Measurements from ENCODE around the gene TEX2. TPM values are rescaled to one million over a fixed set of nuclear protein-coding genes. Genes with fewer than 3 reads are reported as not detected.

The TEX2 gene
- total and polyA plus RNA-seq, 9 of the 15 experiments (the other 6 are each of a cell fraction or from before 2014, with no cell fraction given) = 4.1 to 27.6 (median 19.3) TPM

- TF ChIP-seq ZNF57 (CRISPR knock-in tag; IDR thresholded peaks at IDR 0.05) (no peak), LARP7 (IDR thresholded peaks at IDR 0.05) (no peak)
Measured at GRCh38 chr17:64254755-64255154, 8.3 kb downstream of the TEX2 start (continued).

- Histone ChIP-seq H3K9me3 (replicated peaks; ENCODE audit: control insufficient read depth, insufficient read depth, low read depth, low read length) (no peaks in the 10 kb centered on the region; the same call in 1 of the 2 replicates), H3K27ac (ENCODE audit: extremely low read depth, low read depth, low read length) (no peak overlapping the region), H4K20me1 (replicated peaks; ENCODE audit: control insufficient read depth, insufficient read depth, low read length) (peaks cover 9% of the 10 kb centered on the region; the same call in 1 of the 2 replicates), H2AFZ (ENCODE audit: low read depth, low read length) (no peak overlapping the region), H3K79me2 (ENCODE audit: control insufficient read depth, insufficient read depth, low read length) (peaks cover 96% of the 10 kb centered on the region), H3K27me3 (ENCODE audit: control insufficient read depth in 2 of 2, insufficient read depth in 2 of 2, low read length in 2 of 2) (no peaks in the 10 kb centered on the region), H3K36me3 (ENCODE audit: control insufficient read depth, insufficient read depth, low read length) (0 out of 3 replicates have a peak, but pooled peaks cover 5% of the 10 kb centered on the region), H3K4me1 (replicated peaks in 1 of 2; ENCODE audit: control insufficient read depth in 2 of 2, insufficient read depth in 2 of 2, low read length in 2 of 2) (peaks cover 0 to 11% of the 10 kb centered on the region in 2 experiments; a peak in 3 of 5 replicates), H3K4me3 (no peak overlapping the region), H3K4me2 (ENCODE audit: insufficient read depth, low read length) (no peak overlapping the region), H3K9me1 (ENCODE audit: control insufficient read depth, insufficient read depth, low read length) (no peaks in the 10 kb centered on the region), H3K9ac (ENCODE audit: insufficient read depth in 1 of 2, low read depth in 2 of 2, low read length in 2 of 2) (no peak overlapping the region)
- DNase-seq (ENCODE audit: extremely low read depth in 1 of 4, low spot score in 3 of 4) (no peak), ATAC-seq (no peak), FAIRE-seq (no peak)
- CTCF ChIA-PET (ENCODE audit: low intra/inter-chr PET ratio) = no interaction called here
- BruUV-seq (replicated peaks) = no TSS peak
- intact Hi-C loops (cut with micrococcal nuclease) = no loop called here
- 15% methylated on average over 5 of the region's 5 CpGs for WGBS (ENCODE audit: insufficient coverage, low coverage, missing lambda C conversion rate)
- POLR2A ChIA-PET = interaction anchor here (0.7 to 1.3 kb wide), 6 partner anchors 8 to 104 kb away, joined by 3 to 4 read pairs (median 3); partner anchors contain the start of gene TEX2
- no peak for TF ChIP-seq ZNF354B (CRISPR knock-in tag; IDR thresholded peaks at IDR 0.05)
- TF ChIP-seq IRF1 (CRISPR knock-in tag; IDR thresholded peaks at IDR 0.05; ENCODE audit: borderline replicate concordance) = no peak
- TF ChIP-seq ZNF57 (CRISPR knock-in tag; IDR thresholded peaks at IDR 0.05) = no peak
- TF ChIP-seq RFX1 (IDR thresholded peaks at IDR 0.05) = no peak
- TF ChIP-seq TFAM (CRISPR knock-in tag; conservative IDR thresholded peaks at IDR 0.05) = no peak
- no peak for TF ChIP-seq CHCHD3 (CRISPR knock-in tag; IDR thresholded peaks at IDR 0.05)
- TF ChIP-seq ZNF830 (CRISPR knock-in tag; IDR thresholded peaks at IDR 0.05) = no peak
- no peak for TF ChIP-seq BCOR (IDR thresholded peaks at IDR 0.05)
- TF ChIP-seq SUPT5H (IDR thresholded peaks at IDR 0.05) = no peak
- no peak for TF ChIP-seq ZBTB9 (CRISPR knock-in tag; IDR thresholded peaks at IDR 0.05)
- TF ChIP-seq SMAD3 (CRISPR knock-in tag; conservative IDR thresholded peaks at IDR 0.05) = no peak
- no peak for TF ChIP-seq ZNF79 (CRISPR knock-in tag; IDR thresholded peaks at IDR 0.05; ENCODE audit: low read depth)
- TF ChIP-seq PHF8 (IDR thresholded peaks at IDR 0.05; ENCODE audit: borderline replicate concordance, low read length) = no peak
- TF ChIP-seq ZNF668 (CRISPR knock-in tag; IDR thresholded peaks at IDR 0.05) = no peak
- TF ChIP-seq ZBTB2 (IDR thresholded peaks at IDR 0.05) = no peak
- no peak for TF ChIP-seq FOXK2 (conservative IDR thresholded peaks at IDR 0.05 in 1 of 2, IDR thresholded peaks at IDR 0.05 in 1 of 2; ENCODE audit: low read depth in 2 of 2)
- TF ChIP-seq TCF15 (CRISPR knock-in tag; IDR thresholded peaks at IDR 0.05) = no peak
- in situ Hi-C loops (cut with MboI) = no loop called here
Measured at GRCh38 chr17:64253470-64253869, 9.6 kb downstream of the TEX2 start.
